Kidney epithelial cell (primary cell): Measurements from ENCODE around the gene CCDC92. TPM values are rescaled to one million over a fixed set of nuclear protein-coding genes. Genes with fewer than 3 reads are reported as not detected.

Source experiments
- DNase-seq: peaks from one replicate; pipeline ENCODE4 v3.0.0-alpha.2; 2010; ENCODE audit warnings: low read depth
- H3K27me3 ChIP-seq: 2 replicates; pipeline ENCODE4 v1.6.0; 2011; ENCODE audit warnings: low read length; ENCODE audit not compliant: control insufficient read depth, insufficient read depth
- H3K36me3 ChIP-seq: 2 replicates; pipeline ENCODE4 v1.5.1; 2011; ENCODE audit warnings: low read length; ENCODE audit not compliant: control insufficient read depth, insufficient read depth
- H3K4me3 ChIP-seq: 2 replicates; pipeline ENCODE4 v1.5.1; 2011; ENCODE audit warnings: low read depth, mild to moderate bottlenecking, control low read depth, low read length
- CTCF ChIP-seq: IDR thresholded peaks from 2 replicates; pipeline ENCODE4 v1.5.1; 2011; ENCODE audit warnings: mild to moderate bottlenecking, moderate library complexity, low read length, control low read depth, inconsistent platforms; ENCODE audit not compliant: insufficient read depth, poor library complexity, severe bottlenecking
- total RNA-seq: library from RNA; depleted of rRNA; stranded (reverse); fragments of >200 nt; gene quantifications from 2 replicates; pipeline ENCODE4 v1.2.3, GENCODE V29; 2015

The CCDC92 gene
- total RNA-seq, 1 donor from 2014 or later, result 30.8 TPM

GRCh38 chr12:124018539-124018938, 45.9 kb upstream of the CCDC92 start:
- no peak for TF ChIP-seq CTCF

GRCh38 chr12:124017064-124017463, 44.4 kb upstream of the CCDC92 start:
- H3K36me3 ChIP-seq, result no peaks in the 10 kb centered on the region
- no peak for DNase-seq
- no peak for TF ChIP-seq CTCF
- H3K27me3 ChIP-seq, result no peaks in the 10 kb centered on the region
- no peak overlapping the region for H3K4me3 ChIP-seq

More at GRCh38 chr12:124018539-124018938, 45.9 kb upstream of the CCDC92 start:
- H3K36me3 ChIP-seq, result no peaks in the 10 kb centered on the region
- DNase-seq, result no peak
- H3K4me3 ChIP-seq, result no peak overlapping the region
- no peaks in the 10 kb centered on the region for H3K27me3 ChIP-seq

DNA sequence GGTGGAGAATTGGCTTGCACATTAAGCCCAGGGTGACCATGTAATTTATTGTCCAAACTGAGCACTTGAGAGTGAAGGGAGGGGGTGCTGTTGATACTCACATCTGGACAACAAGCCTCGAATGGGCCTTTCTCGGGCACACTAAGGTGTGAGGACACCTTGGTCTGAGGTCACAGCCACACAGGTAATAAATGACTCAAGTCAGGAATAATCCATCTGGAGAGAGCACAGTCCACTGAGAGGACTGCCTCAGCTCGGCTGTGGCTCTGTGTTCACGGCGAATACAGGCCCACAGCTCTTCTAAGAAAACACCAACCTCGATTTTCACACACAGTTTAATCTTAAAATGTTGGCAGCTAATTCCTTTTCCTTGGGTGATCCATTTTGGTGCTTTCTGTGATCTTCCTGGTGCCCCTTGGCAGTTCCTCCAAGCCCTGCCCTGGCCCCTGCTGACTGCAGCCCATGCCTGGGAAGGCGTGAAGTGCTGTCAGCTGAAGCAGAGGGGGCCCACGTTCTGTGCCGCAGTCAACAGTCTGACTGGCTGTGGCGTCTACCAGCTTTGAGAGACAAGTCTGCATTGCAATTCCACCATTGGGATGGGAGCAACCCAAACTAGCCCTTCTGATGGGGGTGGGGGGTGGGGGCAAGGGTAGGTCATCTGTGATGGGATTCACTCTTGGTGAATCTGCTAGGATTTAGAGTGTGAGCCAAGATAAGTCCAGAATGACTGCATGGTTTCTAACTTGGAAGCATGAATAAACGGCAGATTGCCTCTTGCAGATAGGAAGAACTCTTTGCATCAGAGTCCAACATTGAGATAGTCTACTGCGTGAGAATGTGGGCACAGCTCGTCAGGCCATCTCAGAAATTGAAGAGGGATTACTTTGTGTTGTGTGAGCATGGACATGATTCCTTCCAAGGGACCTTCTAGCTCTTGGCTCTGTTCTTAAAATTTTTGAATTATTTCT, 43.1 kb upstream of the CCDC92 start:
- Histone ChIP-seq H3K27me3 (no peaks in the 10 kb centered on the region), H3K36me3 (no peaks in the 10 kb centered on the region), H3K4me3 (no peak overlapping the region)
- TF ChIP-seq CTCF, result no peak
- no peak for DNase-seq

GRCh38 chr12:124013073-124013472, 40.4 kb upstream of the CCDC92 start:
- H3K27me3 ChIP-seq, result no peaks in the 10 kb centered on the region
- no peak overlapping the region for H3K4me3 ChIP-seq
- no peaks in the 10 kb centered on the region for H3K36me3 ChIP-seq
- TF ChIP-seq CTCF, result no peak
- DNase-seq, result no peak

DNA sequence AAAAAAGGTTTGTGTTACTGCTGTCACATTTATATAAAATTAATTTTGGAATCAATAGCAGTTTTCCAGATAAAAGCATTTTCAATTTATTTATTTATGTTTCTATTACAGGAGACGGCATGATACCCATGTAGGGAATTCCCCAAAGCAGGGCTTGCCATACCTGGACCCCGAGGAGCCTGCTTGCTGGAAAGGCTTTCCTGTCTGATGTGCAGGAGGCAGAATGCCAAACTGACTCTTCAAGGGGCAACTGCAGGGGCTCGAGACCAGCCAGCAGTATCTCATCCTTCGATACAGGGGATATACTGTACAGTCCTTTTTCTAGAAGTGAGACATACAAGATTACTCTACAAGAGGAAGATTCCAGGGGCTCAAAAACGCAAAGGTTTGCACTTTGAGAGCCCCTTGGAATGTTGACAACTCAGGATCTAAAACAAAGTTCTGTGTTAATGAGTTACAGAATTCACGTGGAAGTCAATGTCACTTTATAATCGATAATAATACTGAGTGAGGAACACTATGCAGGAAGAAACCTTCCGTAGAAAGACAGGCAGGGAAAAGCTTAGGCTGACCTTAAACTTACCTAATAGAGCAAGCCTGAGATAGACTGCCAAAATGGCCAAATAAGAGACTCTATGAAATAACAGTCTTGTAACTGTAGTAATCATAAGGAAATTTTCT, 38.9 kb upstream of the CCDC92 start:
- no peaks in the 10 kb centered on the region for H3K36me3 ChIP-seq
- no peak overlapping the region for H3K4me3 ChIP-seq
- H3K27me3 ChIP-seq, result no peaks in the 10 kb centered on the region
- no peak for TF ChIP-seq CTCF
- no peak for DNase-seq
